A549 treated with CpdA at 1 μM for 4 hours (cell line): ENCODE data around the gene ACY1. TPM values are rescaled to one million over a fixed set of nuclear protein-coding genes. Genes with fewer than 3 reads are reported as not detected.

ENCODE experiments used
- total RNA-seq: library from RNA; stranded (reverse); fragments of 200-300 nt; extraction: Qiagen RNA extraction; gene quantifications from 5 replicates; pipeline ENCODE4 v1.2.3, GENCODE V29; 2022; ENCODE audit warnings: low read depth

ACY1 gene
- 20.8 to 30.2 TPM (median 28.3 TPM) in 5 replicates for total RNA-seq

DNA sequence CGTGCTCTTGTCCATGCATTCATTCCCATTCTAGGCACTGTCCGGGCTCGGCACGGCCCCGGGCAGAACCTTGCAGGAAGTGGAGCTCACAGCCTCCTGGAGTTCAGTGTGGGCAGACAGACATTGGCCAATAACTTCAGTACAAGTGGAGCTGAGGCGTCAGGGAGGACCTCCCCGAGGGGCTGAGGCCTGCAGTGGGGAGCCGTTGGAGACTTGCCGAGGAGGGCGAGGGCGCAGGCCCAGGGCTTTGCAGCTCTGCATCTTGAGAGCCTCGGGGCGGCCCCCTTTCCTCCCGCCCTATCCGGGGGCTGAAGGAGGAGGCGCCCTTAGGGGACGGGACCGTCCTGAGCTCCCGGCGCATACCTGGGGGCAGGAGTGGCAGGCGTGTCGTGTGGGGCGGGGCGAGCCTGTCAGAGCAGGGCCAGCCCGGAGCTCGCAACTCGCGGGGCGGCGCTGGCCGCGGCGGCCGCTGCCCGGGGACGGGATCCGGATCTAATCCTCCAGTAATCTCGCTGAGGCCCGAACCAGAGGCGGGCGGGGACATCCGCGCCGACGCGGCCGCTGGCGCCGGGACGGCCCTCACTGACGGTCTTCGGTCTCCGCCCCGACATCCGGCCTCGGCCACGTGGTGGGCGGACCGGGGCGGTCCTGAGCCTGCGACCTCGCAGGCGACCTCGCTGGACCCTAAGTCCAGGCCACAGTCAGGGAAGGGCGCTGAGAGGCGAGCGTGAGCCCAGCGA is at the start of gene ACY1:
ACY1 (plus strand) TSS at position 698 of the 740 bp plus-strand sequence. CDS start 530 bp downstream, outside the sequence.

DNA sequence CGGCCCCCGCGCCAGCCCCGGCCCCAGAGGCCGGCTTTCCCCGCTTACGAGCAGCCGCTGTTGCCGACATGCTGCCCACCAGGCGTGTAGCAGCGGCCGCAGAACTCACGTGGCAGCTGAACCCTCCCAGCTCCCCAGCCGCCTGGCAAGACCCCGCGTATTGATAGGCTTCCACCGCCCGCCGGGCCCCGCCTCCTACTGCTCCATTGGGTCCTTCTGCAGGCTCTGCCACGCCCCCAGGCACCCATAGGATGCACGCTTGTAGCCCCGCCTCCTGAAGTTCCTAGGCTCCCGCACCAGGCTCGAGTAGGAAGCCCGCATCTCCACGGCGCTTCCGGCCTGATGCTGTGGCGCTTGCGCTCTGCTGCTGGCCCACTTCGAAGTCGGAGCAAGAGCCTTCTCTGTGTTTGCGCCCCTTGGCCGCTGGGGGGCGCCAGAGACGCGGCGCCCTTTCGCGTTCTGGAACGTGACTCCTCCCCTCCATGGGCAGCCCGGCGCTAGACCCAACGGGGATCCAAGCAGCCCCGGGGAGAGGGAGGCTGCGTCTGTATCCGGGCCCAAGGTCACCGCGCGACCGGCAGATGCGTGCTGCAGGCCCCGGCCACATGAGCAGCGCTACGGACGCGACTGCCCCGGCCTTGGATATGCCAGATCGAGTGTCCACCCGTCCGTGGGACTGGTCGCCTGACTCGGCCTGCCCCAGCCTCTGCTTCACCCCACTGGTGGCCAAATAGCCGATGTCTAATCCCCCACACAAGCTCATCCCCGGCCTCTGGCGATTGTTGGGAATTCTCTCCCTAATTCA is 41.3 kb upstream of the ACY1 start, which contains the start of the genes PARP3 and RRP9:
PARP3 (plus strand) TSS at position 566 of the 805 bp plus-strand sequence. CDS start 993 bp downstream, outside the sequence.
RRP9 (minus strand) TSS at position 107 of the 805 bp plus-strand sequence; CDS start at position 70, 37 bp downstream.

DNA sequence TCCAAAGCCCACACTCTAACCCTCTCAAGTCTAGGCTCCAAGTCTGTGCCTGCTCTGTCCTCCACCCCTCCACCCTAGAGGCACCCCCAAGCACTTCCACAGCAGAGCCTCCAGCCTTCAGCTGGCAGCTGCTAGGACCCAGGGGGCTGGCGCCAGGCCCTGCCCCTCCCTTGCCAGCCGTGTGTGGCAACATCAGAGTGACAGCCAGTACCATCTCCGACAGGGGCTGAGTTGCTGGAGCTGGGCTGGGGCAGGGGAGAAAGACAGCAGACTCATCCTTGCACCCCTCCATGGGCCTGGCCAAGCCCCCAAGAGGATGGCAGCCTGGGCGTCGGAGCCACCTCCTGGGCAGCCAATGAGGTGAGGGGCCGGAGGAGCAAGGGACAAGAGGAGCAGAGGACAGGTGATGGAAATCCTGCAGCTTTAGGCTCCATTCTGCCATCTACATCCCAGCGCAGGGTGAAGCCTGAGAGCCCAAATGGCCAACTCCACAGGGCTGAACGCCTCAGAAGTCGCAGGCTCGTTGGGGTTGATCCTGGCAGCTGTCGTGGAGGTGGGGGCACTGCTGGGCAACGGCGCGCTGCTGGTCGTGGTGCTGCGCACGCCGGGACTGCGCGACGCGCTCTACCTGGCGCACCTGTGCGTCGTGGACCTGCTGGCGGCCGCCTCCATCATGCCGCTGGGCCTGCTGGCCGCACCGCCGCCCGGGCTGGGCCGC is 28.0 kb upstream of the ACY1 start, which contains the start of gene GPR62:
GPR62 (plus strand) TSS at position 207 of the 718 bp plus-strand sequence; CDS start at position 479, 272 bp downstream.

DNA sequence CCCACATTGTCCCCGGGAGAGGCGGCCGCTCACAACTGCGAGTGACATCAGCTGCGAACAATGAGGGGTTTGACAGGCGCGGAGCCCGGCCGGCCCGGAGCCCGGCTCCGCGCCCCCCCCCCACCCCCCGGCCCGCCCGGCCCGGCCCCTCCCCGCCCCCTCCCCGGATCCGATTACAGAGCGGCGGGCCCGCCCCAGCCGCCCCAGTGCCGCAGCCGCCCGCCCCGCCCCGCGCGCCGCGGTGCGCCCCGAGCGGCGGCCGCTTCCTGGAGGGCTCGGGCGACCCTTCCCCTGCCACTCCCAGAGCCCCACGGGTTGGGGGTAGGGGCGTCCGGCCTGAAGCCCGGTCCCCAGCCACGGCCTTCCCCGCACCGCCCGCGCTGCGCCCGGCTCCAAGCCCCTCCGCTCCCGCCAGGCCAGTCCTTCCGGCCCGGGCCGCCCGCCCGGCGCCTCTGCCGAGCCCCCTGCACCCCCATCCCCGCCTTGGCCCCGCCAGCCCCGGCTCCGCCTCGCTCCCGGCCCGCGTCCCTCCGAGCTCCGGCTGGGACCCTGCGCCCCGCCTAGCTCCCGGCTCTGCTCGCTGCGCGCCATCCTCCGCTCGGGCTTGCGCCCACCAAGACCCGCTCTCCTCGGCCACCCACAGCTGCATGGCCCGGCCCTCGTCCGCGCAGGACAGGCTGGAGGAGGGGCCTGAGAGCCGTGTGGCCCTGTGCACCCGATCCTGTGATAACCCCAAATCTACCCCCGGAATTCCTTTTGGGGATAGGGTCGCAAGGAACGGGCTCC is 15.8 kb upstream of the ACY1 start, which contains the start of gene PCBP4:
PCBP4 (minus strand) TSS at position 71 of the 786 bp plus-strand sequence. CDS start 6,214 bp downstream, outside the sequence.

DNA sequence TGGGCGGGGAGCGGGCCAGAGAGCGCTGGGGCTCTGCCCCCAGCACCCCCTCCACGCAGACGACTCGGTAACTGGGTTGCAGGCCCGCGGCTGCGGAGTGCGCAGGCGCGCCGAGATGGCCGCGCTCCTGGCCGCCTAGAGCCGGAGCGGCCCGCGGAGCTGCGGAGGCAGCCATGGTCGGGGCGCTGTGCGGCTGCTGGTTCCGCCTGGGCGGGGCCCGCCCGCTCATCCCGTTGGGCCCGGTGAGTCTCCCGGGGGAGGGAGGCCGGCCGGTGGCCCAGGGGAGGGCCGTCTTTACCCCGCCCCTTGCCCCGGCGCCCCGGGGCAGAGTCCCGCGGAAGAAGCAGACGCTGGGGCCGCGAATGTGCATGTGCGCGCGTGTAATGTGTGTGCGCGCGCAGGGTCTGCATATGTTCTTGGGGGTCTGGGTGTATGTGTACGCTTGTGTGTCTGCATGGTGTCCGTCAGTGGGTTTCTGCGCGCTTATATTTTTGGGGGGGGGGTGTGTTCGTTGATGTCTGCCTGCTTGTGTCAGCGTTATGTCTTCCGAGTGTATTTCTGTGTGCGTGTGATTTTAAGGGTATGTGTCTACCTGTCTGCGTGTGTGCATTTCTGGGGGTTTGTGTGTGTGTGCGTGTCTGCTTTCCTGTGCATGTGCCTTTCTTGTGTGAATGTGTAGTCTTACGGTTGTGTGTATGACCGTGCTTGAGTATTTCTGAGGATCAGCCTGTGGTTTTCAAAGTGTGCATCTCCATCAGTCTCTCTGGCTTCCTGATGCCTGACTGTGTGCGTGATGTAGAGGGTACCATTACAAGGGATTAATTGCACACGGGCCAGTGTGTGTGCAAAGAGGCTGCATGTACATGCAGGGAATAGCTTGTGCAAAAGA is 8.1 kb upstream of the ACY1 start, which contains the start of gene ABHD14A:
ABHD14A (plus strand) TSS at position 102 of the 889 bp plus-strand sequence; CDS start at position 174, 72 bp downstream.

DNA sequence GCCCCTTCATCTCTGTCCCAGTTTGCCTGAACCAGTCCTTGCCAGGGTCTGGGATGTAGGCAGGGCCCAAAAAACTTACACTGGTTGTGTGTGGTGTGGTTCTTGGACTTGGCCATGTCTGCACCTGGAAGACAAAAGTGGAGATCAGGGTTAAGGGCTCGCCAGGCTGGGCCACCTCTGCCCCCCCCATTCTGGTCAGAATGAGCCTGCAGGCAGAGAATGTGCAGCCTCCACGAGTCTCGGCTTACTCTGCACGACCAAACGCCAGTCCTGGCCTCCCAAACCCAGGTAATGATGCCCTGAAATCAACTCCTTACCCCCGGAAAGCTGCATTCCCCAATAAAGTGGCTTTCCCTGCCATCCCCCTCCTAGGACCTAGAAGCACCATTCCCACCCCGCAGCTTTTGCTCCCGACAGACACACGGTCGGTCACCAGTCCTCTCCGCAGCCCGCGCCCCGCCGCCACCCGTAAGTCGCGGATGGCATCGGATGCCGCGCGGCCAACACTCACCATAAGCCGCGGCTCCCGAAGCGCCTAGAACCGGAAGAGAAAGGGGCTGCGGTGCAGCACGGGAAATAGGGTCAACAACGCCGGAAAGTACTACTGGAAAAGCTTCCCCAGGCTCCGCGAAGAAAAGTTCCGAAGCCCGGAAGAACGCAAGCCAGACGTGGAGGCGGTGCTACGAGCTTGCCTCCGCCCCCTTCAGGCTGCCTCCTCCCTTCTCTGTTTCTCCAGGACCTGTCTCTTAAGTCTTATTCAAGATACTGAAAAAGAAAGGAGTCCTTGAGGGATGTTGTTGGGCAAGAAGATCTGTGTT is 12.2 kb downstream of the ACY1 start, which contains the start of gene RPL29:
RPL29 (minus strand) TSS at position 550 of the 818 bp plus-strand sequence; CDS start at position 116, 434 bp downstream.

Other genes with a start within 250 kb of the ACY1 start
- not detected in 5 replicates for gene IQCF6, start 204.3 kb upstream of the ACY1 start, total RNA-seq
- not detected in 5 replicates for gene IQCF2, start 121.9 kb upstream of the ACY1 start, total RNA-seq
- not detected in 5 replicates for gene IQCF5, start 107.9 kb upstream of the ACY1 start, total RNA-seq
- gene IQCF1, start 80.2 kb upstream of the ACY1 start, total RNA-seq: 0.07 to 0.44 TPM in 2 of 5 replicates, not detected in the others
- gene RRP9, start 41.6 kb upstream of the ACY1 start, total RNA-seq: 38.9 to 52.7 TPM (median 50.9 TPM) in 5 replicates
- gene PARP3, start 41.2 kb upstream of the ACY1 start, total RNA-seq: 8.1 to 11.6 TPM (median 8.9 TPM) in 5 replicates
- gene GPR62, start 28.2 kb upstream of the ACY1 start, total RNA-seq: 0.07 TPM in 1 of 5 replicates, not detected in the others
- gene PCBP4, start 16.1 kb upstream of the ACY1 start, total RNA-seq: 11.0 to 13.8 TPM (median 12.3 TPM) in 5 replicates
- 24.7 to 33.5 TPM (median 33.1 TPM) in 5 replicates for gene ABHD14B, start 9.5 kb upstream of the ACY1 start, total RNA-seq
- gene ABHD14A, start 8.5 kb upstream of the ACY1 start, total RNA-seq: 10.1 to 16.2 TPM (median 14.8 TPM) in 5 replicates
- 1,289 to 1,406 TPM (median 1,382 TPM) in 5 replicates for gene RPL29, start 12.4 kb downstream of the ACY1 start, total RNA-seq
- 12.8 to 14.3 TPM (median 13.1 TPM) in 5 replicates for gene DUSP7, start 73.0 kb downstream of the ACY1 start, total RNA-seq
- gene POC1A, start 170.9 kb downstream of the ACY1 start, total RNA-seq: 15.9 to 20.8 TPM (median 19.1 TPM) in 5 replicates
- gene ALAS1, start 214.6 kb downstream of the ACY1 start, total RNA-seq: 46.7 to 57.0 TPM (median 52.8 TPM) in 5 replicates
- gene TLR9, start 242.1 kb downstream of the ACY1 start, total RNA-seq: 0.08 TPM in 2 of 5 replicates, not detected in the others